K562 (cell line): Measurements from ENCODE around the gene PALLD. TPM values are rescaled to one million over a fixed set of nuclear protein-coding genes. Genes with fewer than 3 reads are reported as not detected.

Experiments used
- ATAC-seq: fragments of 200-7000 bp; cut with Tn5 transposase; 3 replicates; pipeline ENCODE4 v1.9.1; 2020; ENCODE audit warnings: moderate library complexity
- BruUV-seq: library from RNA; stranded (reverse); fragments of 400-500 nt; replicated peaks from 2 replicates; lab custom pipeline; 2021; lab: Mats Ljungman, UMichigan
- CTCF ChIA-PET: fragments of 300-600 bp; formaldehyde crosslinking; extraction: SDS; loops from one replicate; lab custom pipeline; 2021; ENCODE audit warnings: low intra/inter-chr PET ratio; lab: Yijun Ruan, JAX
- POLR2A ChIA-PET: fragments of 300-600, 350-650 bp; sonication (Branson Sonifier 250); formaldehyde crosslinking; extraction: SDS; loops from one replicate; lab custom pipeline; 2021; ENCODE audit warnings: antibody characterized with exemption, inconsistent platforms; lab: Yijun Ruan, JAX
- DNase-seq, 4 experiments: peaks; one replicate each; pipeline versions ENCODE4 v3.0.0 to v3.0.0-alpha.2; 2011 to 2018; ENCODE audit warnings: low spot score in 3 of 4, mixed read lengths in 3 of 4; ENCODE audit errors: extremely low read depth in 1 of 4
- FAIRE-seq: peaks from 2 replicates; lab custom pipeline; 2011; peaks lifted over from hg19 to GRCh38; lab: Jason Lieb, UNC
- H2AFZ ChIP-seq: 2 replicates; pipeline ENCODE4 v1.6.0; 2011; ENCODE audit warnings: low read depth, low read length, control low read depth, inconsistent platforms
- H3K27ac ChIP-seq: fragments of 200-600 bp; 3 replicates; pipeline ENCODE4 v1.8.0; 2011; ENCODE audit warnings: low read depth, mild to moderate bottlenecking, control low read depth, inconsistent platforms, low read length, moderate library complexity, mixed read lengths; ENCODE audit errors: extremely low read depth
- H3K27me3 ChIP-seq, 2 experiments: fragments of 300-600 bp in 1 of 2; 2 replicates in 1 of 2; 3 replicates in 1 of 2; pipeline versions ENCODE4 v1.6.0 to v1.8.0; 2011; ENCODE audit warnings: inconsistent platforms in 2 of 2, low read length in 2 of 2, mild to moderate bottlenecking in 1 of 2, mixed read lengths in 1 of 2, moderate library complexity in 1 of 2; ENCODE audit not compliant: control insufficient read depth in 2 of 2, insufficient read depth in 2 of 2
- H3K36me3 ChIP-seq: fragments of 300-600 bp; 3 replicates; pipeline ENCODE4 v1.8.0; 2011; ENCODE audit warnings: mild to moderate bottlenecking, low read length, inconsistent platforms; ENCODE audit not compliant: control insufficient read depth, insufficient read depth
- H3K4me1 ChIP-seq, 2 experiments: fragments of 200-600 bp in 1 of 2; replicated peaks in 1 of 2; 2 replicates in 1 of 2; 3 replicates in 1 of 2; pipeline versions ENCODE4 v1.5.1 to v1.8.0; 2011; ENCODE audit warnings: inconsistent platforms in 2 of 2, low read length in 2 of 2, mild to moderate bottlenecking in 1 of 2, mixed read lengths in 1 of 2, moderate library complexity in 1 of 2; ENCODE audit not compliant: control insufficient read depth in 2 of 2, insufficient read depth in 2 of 2
- H3K4me2 ChIP-seq: 2 replicates; pipeline ENCODE4 v1.6.1; 2011; ENCODE audit warnings: low read length, control low read depth, inconsistent platforms, mixed read lengths; ENCODE audit not compliant: insufficient read depth
- H3K4me3 ChIP-seq: fragments of 200-600 bp; sonication (generic), shearing (Covaris generic); 2 replicates; pipeline ENCODE4 v1.5.1; 2016; ENCODE audit warnings: control low read depth, inconsistent platforms
- H3K79me2 ChIP-seq: fragments of 200-600 bp; 3 replicates; pipeline ENCODE4 v1.8.0; 2011; ENCODE audit warnings: low read length, inconsistent platforms; ENCODE audit not compliant: control insufficient read depth, insufficient read depth
- H3K9ac ChIP-seq, 2 experiments: 2 replicates each; pipeline versions ENCODE4 v1.6.0 to v1.6.1; 2011; ENCODE audit warnings: low read depth in 2 of 2, low read length in 2 of 2, control low read depth in 1 of 2, inconsistent platforms in 1 of 2, mild to moderate bottlenecking in 1 of 2, mixed read lengths in 1 of 2; ENCODE audit not compliant: insufficient read depth in 1 of 2
- H3K9me1 ChIP-seq: one replicate; pipeline ENCODE4 v1.6.0; 2011; ENCODE audit warnings: inconsistent platforms, mild to moderate bottlenecking, low read length, moderate library complexity; ENCODE audit not compliant: control insufficient read depth, insufficient read depth
- H3K9me3 ChIP-seq: replicated peaks from 2 replicates; pipeline ENCODE4 v1.5.1; 2011; ENCODE audit warnings: low read depth, low read length, inconsistent platforms; ENCODE audit not compliant: control insufficient read depth, insufficient read depth
- H4K20me1 ChIP-seq: replicated peaks from 2 replicates; pipeline ENCODE4 v1.6.1; 2011; ENCODE audit warnings: low read length, inconsistent platforms, mixed read lengths; ENCODE audit not compliant: control insufficient read depth, insufficient read depth
- DPF2 ChIP-seq: fragments of 450-650 bp; IDR thresholded peaks from 2 replicates; pipeline ENCODE4 v1.6.1; 2016
- EHMT2 ChIP-seq: fragments of 450-650 bp; IDR thresholded peaks from 2 replicates; pipeline ENCODE4 v1.6.1; 2018; ENCODE audit warnings: antibody characterized with exemption
- POLR3A ChIP-seq: IDR thresholded peaks from 2 replicates; pipeline ENCODE4 v1.6.1; 2011; ENCODE audit warnings: borderline replicate concordance, mild to moderate bottlenecking, moderate library complexity; ENCODE audit not compliant: insufficient read length, insufficient read depth; ENCODE audit errors: extremely low read depth
- ZHX1 ChIP-seq: fragments of 150-350 bp; conservative IDR thresholded peaks from 2 replicates; pipeline ENCODE4 v1.6.1; 2014; ENCODE audit warnings: low read length
- ZNF41 ChIP-seq: fragments of 250-450 bp; sonication (Bioruptor Pico); conservative IDR thresholded peaks from 2 replicates; pipeline ENCODE4 v1.4.0; 2020; ENCODE audit warnings: mild to moderate bottlenecking
- WGBS: fragments of 100-300 bp; shearing (Covaris generic); methylation state at CpG from one replicate; pipeline ENCODE4 v1.1.6; 2016; ENCODE audit warnings: low coverage, mixed read lengths; ENCODE audit not compliant: insufficient coverage; ENCODE audit errors: missing lambda C conversion rate; 5-methylcytosine and 5-hydroxymethylcytosine counted together
- in situ Hi-C: fragments of 300-500 bp; cut with MboI; formaldehyde crosslinking; loops from 4 replicates; pipeline ENCODE4 v1.15.0; 2018; ENCODE audit warnings: inconsistent platforms, mixed read lengths
- intact Hi-C: fragments of 100-400 bp; cut with micrococcal nuclease; formaldehyde crosslinking; loops from 2 replicates; pipeline ENCODE4 v1.14.2; 2022
- polyA plus RNA-seq, 8 experiments: library from polyadenylated mRNA; depleted of rRNA in 4 of 8; stranded (reverse) in 5 of 8; unstranded in 3 of 8; fragments of >200 nt; fragmentation: Nextera tagmentation in 2 of 8; fragmentation: Illumina TruSeq in 1 of 8; extraction: Ambion mirVana in 2 of 8; extraction: Trizol in 1 of 8; gene quantifications; 2 replicates each; pipeline versions ENCODE4 v1.2.1 to v1.2.3, GENCODE V29; 2011 to 2014; ENCODE audit warnings: inconsistent platforms in 1 of 8, missing spikeins in 1 of 8
- total RNA-seq, 7 experiments: library from RNA; depleted of rRNA in 6 of 7; stranded (reverse); fragments of >200 nt in 6 of 7; fragmentation: Illumina TruSeq in 2 of 7; extraction: Trizol in 2 of 7; gene quantifications; 2 replicates each; pipeline versions ENCODE4 v1.2.1 to v1.2.3, GENCODE V29; 2011 to 2021; ENCODE audit warnings: low replicate concordance in 1 of 7
- TF ChIP-seq, protein P1 (sequence below): fragments of 250-450 bp; sonication (Bioruptor Pico); IDR thresholded peaks from 2 replicates; pipeline ENCODE4 v1.8.0; 2022; ENCODE audit warnings: inconsistent platforms, mild to moderate bottlenecking, moderate library complexity, borderline replicate concordance

Gene PALLD
- total and polyA plus RNA-seq, 9 of the 15 experiments (the other 6 are each of a cell fraction or from before 2014, with no cell fraction given): 0.01 to 0.35 (median 0.06) TPM; not detected in 3

- intact Hi-C loops: no loop called here
- no peaks in the 10 kb centered on the region for H3K27me3 ChIP-seq
- no peak overlapping the region for H3K9ac ChIP-seq
- H3K79me2 ChIP-seq: no peaks in the 10 kb centered on the region
- H2AFZ ChIP-seq: no peak overlapping the region
- no peaks in the 10 kb centered on the region for H3K9me1 ChIP-seq
- H3K36me3 ChIP-seq: no peaks in the 10 kb centered on the region
- no peaks in the 10 kb centered on the region for H4K20me1 ChIP-seq
- ATAC-seq (no peak), FAIRE-seq (no peak), DNase-seq (no peak)
- TF ChIP-seq EHMT2: no peak
- TF ChIP-seq ZHX1: no peak
- no peak for TF ChIP-seq DPF2
- no peak for TF ChIP-seq ZNF41 (CRISPR knock-in tag)
- TF ChIP-seq, protein P1, sequence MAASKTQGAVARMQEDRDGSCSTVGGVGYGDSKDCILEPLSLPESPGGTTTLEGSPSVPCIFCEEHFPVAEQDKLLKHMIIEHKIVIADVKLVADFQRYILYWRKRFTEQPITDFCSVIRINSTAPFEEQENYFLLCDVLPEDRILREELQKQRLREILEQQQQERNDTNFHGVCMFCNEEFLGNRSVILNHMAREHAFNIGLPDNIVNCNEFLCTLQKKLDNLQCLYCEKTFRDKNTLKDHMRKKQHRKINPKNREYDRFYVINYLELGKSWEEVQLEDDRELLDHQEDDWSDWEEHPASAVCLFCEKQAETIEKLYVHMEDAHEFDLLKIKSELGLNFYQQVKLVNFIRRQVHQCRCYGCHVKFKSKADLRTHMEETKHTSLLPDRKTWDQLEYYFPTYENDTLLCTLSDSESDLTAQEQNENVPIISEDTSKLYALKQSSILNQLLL: no peak
- TF ChIP-seq POLR3A: no peak
- no peaks in the 10 kb centered on the region for H3K4me1 ChIP-seq
- POLR2A ChIA-PET: interaction anchor here (0.6 kb wide), 1 partner anchor 479 kb away, joined by 3 read pairs; no protein-coding TSS in a partner anchor
- 2% methylated on average over 3 of the region's 4 CpGs for WGBS
- no peaks in the 10 kb centered on the region for H3K9me3 ChIP-seq
- in situ Hi-C loops: no loop called here
- no peak overlapping the region for H3K27ac ChIP-seq
- H3K4me2 ChIP-seq: no peak overlapping the region
- CTCF ChIA-PET: no interaction called here
- no TSS peak for BruUV-seq
- H3K4me3 ChIP-seq: no peak overlapping the region
Observed at GRCh38 chr4:168593399-168593798, 96.5 kb downstream of the PALLD start.
